GM12878 (cell line): ENCODE results near the gene TUFM.

Experiments used
- BRCA1 ChIP-seq: IDR thresholded peaks from 2 replicates; pipeline ENCODE4 v1.6.1; 2011; ENCODE audit warnings: low read depth, low read length, improper control_type of control experiment
- CEBPB ChIP-seq, 2 experiments: fragments of 150-350 bp in 1 of 2; IDR thresholded peaks; 2 replicates each; pipeline ENCODE4 v1.6.1; 2012 to 2014; ENCODE audit warnings: low read depth in 2 of 2, low read length in 2 of 2, borderline replicate concordance in 1 of 2, inconsistent platforms in 1 of 2
- MYB ChIP-seq: fragments of 150-350 bp; IDR thresholded peaks from 2 replicates; pipeline ENCODE4 v1.6.1; 2014; ENCODE audit warnings: mild to moderate bottlenecking, low read depth, low read length, borderline replicate concordance
- MYC ChIP-seq: IDR thresholded peaks from 2 replicates; pipeline ENCODE4 v1.6.1; 2011; ENCODE audit warnings: mild to moderate bottlenecking, low read length, moderate library complexity, inconsistent platforms; ENCODE audit not compliant: insufficient read depth, insufficient replicate concordance, insufficient read length, severe bottlenecking
- NR2C2 ChIP-seq: IDR thresholded peaks from 2 replicates; pipeline ENCODE4 v1.6.1; 2011; ENCODE audit warnings: borderline replicate concordance, low read depth; ENCODE audit not compliant: control insufficient read depth, insufficient read length
- RCOR1 ChIP-seq: conservative IDR thresholded peaks from 2 replicates; pipeline ENCODE4 v1.6.1; 2012; ENCODE audit warnings: low read depth, low read length, improper control_type of control experiment
- TF ChIP-seq, protein P1 (sequence below): IDR thresholded peaks from 2 replicates; pipeline ENCODE4 v1.6.1; 2012; ENCODE audit warnings: low read depth, low read length, improper control_type of control experiment
- TF ChIP-seq, protein P2 (sequence below): IDR thresholded peaks from 2 replicates; pipeline ENCODE4 v1.6.1; 2012; ENCODE audit warnings: low read length, inconsistent platforms

DNA sequence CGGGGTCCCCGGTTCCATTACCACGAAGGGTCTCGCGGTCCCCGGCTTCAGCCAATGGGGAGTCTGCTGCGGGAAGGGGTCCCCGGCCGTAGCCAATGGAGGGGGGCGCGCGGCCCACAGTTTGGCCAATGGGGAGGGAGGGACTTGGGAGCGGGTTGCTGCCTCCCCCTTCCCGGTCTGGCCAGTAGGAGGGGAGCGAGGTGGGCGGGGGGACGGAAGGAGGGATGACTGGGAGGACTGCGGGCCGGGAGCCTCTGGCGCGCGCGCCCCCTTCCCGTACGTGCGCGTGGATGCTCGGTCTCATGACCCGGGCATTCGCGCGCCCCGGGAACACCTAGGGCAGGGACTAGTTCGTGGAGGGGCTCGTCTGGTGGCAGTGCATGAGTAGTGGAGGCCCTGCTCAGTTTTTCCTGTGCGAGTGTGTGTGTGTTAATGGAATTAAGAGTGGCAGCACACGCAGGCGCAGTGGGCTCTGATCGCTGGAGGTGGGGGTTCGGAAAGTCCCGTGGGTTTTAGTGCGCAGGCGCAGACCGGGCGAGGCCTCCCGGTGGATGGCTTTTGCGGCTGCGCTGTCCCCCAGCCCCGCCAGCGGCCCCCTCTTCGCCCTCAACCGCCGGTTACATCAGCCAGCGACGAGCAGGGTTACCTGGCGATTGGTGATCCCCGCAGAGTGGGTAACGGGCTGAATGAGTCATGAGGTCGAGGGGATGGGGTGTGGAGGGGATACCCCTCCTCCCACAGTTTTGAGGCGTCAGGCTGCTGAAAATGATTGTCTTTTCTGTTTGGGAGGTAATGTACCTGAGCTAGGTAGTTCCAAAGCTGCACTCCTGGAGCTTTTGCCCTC is 22.1 kb downstream of the TUFM start:
- TF ChIP-seq, protein P1, sequence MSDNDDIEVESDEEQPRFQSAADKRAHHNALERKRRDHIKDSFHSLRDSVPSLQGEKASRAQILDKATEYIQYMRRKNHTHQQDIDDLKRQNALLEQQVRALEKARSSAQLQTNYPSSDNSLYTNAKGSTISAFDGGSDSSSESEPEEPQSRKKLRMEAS: no peak
- TF ChIP-seq CEBPB (IDR thresholded peaks at IDR 0.05; ENCODE audit: borderline replicate concordance in 1 of 2, low read depth in 2 of 2, low read length in 2 of 2) (no peak), NR2C2 (no peak), BRCA1 (peak; percentile 42; the same call in 1 of the 2 replicates), MYC (no peak), MYB (no peak), RCOR1 (no peak)
- TF ChIP-seq, protein P2, sequence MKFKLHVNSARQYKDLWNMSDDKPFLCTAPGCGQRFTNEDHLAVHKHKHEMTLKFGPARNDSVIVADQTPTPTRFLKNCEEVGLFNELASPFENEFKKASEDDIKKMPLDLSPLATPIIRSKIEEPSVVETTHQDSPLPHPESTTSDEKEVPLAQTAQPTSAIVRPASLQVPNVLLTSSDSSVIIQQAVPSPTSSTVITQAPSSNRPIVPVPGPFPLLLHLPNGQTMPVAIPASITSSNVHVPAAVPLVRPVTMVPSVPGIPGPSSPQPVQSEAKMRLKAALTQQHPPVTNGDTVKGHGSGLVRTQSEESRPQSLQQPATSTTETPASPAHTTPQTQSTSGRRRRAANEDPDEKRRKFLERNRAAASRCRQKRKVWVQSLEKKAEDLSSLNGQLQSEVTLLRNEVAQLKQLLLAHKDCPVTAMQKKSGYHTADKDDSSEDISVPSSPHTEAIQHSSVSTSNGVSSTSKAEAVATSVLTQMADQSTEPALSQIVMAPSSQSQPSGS: no peak
